Muscle layer of duodenum (tissue), 2 donors: ENCODE results near the gene VPS35.

Source experiments
- H3K27ac ChIP-seq: one replicate; pipeline ENCODE4 v1.7.0; 2013; ENCODE audit warnings: mild to moderate bottlenecking, low read length
- H3K27me3 ChIP-seq: one replicate; pipeline ENCODE4 v1.7.0; 2013; ENCODE audit warnings: low read depth, mild to moderate bottlenecking, control low read depth, low read length
- H3K36me3 ChIP-seq, 2 donors: one replicate each; pipeline ENCODE4 v1.7.0; 2013; ENCODE audit warnings: low read length in 2 of 2, control low read depth in 1 of 2, mild to moderate bottlenecking in 1 of 2; ENCODE audit not compliant: insufficient read depth in 2 of 2, control insufficient read depth in 1 of 2
- H3K4me1 ChIP-seq, 2 donors: one replicate each; pipeline ENCODE4 v1.7.0; 2013; ENCODE audit warnings: low read length in 2 of 2, mild to moderate bottlenecking in 2 of 2, control low read depth in 1 of 2, moderate library complexity in 1 of 2; ENCODE audit not compliant: insufficient read depth in 2 of 2, control insufficient read depth in 1 of 2
- H3K4me3 ChIP-seq, 2 donors: one replicate each; pipeline ENCODE4 v1.7.0; 2013; ENCODE audit warnings: low read length in 2 of 2, low read depth in 1 of 2, mild to moderate bottlenecking in 1 of 2
- H3K9me3 ChIP-seq, 2 donors: one replicate each; pipeline ENCODE4 v1.7.0; 2013; ENCODE audit warnings: low read length in 2 of 2, control low read depth in 1 of 2, mild to moderate bottlenecking in 1 of 2; ENCODE audit not compliant: control insufficient read depth in 1 of 2
- donor health status: healthy.

VPS35 gene

DNA sequence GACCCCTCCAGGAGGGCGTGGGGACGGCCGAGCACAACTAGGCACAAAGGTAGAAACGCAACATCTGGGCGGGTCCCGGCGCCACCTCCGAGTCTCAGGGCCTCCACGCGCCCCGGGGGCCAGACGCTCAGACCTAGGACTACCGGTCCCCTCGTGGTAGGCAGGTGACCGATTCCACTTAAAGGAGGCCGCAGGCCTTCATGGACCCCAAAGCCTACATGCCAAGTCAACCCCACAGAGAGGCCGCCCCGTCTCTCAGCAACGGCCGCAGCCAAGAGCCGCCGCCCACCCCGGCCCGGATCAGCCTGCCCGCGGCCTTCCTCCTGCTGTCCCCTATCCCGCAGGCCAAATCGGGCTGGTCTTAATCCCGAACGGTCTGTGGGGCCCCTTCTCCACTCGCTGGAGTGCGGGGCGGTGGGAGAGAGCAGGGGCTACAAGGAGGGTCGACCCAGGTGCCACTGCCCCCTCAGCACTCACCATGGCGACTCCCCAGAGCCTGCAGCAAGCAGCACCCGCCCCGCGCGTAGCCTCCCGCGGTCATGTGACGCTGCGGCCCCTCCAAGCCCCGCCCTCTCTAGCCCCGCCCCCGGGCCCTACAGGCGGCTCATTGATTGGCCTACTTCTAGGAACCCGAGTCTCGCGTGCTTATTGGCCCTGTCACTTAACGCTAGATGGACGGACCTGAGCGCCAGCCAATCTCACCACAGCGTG, at the start of gene VPS35:
Gene VPS35, minus strand, starts transcription at position 525 of the 711 bp plus-strand sequence. Its CDS starts 45 bp downstream, at position 480.
- H3K27me3 ChIP-seq, result no peaks in the 10 kb centered on the region
- peaks cover 18 to 31% of the 10 kb centered on the region in 2 donors for H3K4me1 ChIP-seq
- peak within 1 kb of the TSS; percentile 93 for H3K27ac ChIP-seq

GRCh38 chr16:46737621-46738214, 48.7 kb upstream of the VPS35 start:
- Histone ChIP-seq H3K36me3 (no peaks in the 10 kb centered on the region), H3K4me3 (no peak overlapping the region), H3K4me1 (no peaks in the 10 kb centered on the region), H3K27me3 (no peaks in the 10 kb centered on the region), H3K9me3 (no peaks in the 10 kb centered on the region), H3K27ac (no peak overlapping the region)

More for the DNA sequence above, at the start of gene VPS35:
- H3K9me3 ChIP-seq, result no peaks in the 10 kb centered on the region
- no peaks in the 10 kb centered on the region for H3K36me3 ChIP-seq
- peak within 1 kb of the TSS; percentile 92 to 95 for H3K4me3 ChIP-seq

- H3K27ac ChIP-seq, result no peak overlapping the region
- H3K9me3 ChIP-seq, result no peaks in the 10 kb centered on the region
- no peaks in the 10 kb centered on the region for H3K27me3 ChIP-seq
- no peaks in the 10 kb centered on the region for H3K36me3 ChIP-seq
- no peak overlapping the region for H3K4me3 ChIP-seq
- no peaks in the 10 kb centered on the region for H3K4me1 ChIP-seq
Measured at GRCh38 chr16:46736695-46737094, 47.7 kb upstream of the VPS35 start.

- Histone ChIP-seq H3K4me1 (no peaks in the 10 kb centered on the region), H3K36me3 (no peaks in the 10 kb centered on the region), H3K9me3 (no peaks in the 10 kb centered on the region), H3K4me3 (no peak overlapping the region), H3K27me3 (no peaks in the 10 kb centered on the region), H3K27ac (no peak overlapping the region)
Measured at GRCh38 chr16:46733319-46733830, 44.4 kb upstream of the VPS35 start.

GRCh38 chr16:46732561-46732960, 43.6 kb upstream of the VPS35 start:
- Histone ChIP-seq H3K4me3 (no peak overlapping the region), H3K36me3 (no peaks in the 10 kb centered on the region), H3K27ac (no peak overlapping the region), H3K4me1 (no peaks in the 10 kb centered on the region), H3K9me3 (no peaks in the 10 kb centered on the region), H3K27me3 (no peaks in the 10 kb centered on the region)

- no peaks in the 10 kb centered on the region for H3K36me3 ChIP-seq
- H3K4me3 ChIP-seq, result no peak overlapping the region
- no peaks in the 10 kb centered on the region for H3K27me3 ChIP-seq
- H3K4me1 ChIP-seq, result no peaks in the 10 kb centered on the region
- no peaks in the 10 kb centered on the region for H3K9me3 ChIP-seq
- no peak overlapping the region for H3K27ac ChIP-seq
Measured at GRCh38 chr16:46731691-46732555, 42.9 kb upstream of the VPS35 start.

DNA sequence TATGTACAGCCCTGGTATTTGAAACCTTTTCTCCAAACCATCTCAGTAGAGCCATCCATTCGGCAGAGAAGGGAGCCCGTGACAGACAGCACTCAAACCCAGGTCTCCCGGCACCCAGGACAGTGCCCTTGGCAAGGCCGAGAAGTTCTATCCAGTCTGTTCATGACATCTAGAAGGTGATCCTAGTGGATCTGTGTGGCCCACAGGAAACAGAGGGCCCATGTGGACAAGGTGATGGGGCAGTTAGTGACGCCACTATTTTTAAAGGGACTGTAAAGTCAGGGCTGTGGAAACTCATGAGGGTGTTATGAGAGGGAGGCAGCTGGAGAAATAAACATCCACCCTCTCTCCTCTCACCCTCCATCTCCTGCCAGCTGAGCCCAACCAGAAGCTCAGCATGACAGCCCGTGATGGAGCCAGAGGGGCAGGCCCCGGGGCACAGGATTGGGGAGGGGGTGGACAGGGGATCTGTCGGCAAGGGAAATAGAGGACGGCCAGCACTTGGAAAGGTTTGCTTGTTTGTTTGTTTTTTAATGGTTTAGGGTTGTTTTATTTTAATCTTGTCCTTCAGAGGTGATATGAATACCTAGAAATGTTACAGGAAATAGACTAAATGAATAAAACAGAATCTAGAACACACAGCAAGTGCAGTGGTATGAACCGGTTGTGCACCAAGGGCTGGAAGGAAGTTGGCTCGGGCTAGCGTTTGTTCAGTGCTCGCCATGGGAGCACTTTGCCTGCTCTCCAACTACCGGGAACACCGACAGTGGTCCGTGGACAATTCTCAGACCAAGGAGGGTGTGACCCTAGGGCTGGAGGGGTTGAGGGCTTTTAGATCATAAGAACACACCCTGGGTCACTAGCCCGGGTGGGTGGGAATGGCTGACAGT, 42.1 kb upstream of the VPS35 start:
- no peaks in the 10 kb centered on the region for H3K9me3 ChIP-seq
- H3K4me1 ChIP-seq, result no peaks in the 10 kb centered on the region
- no peak overlapping the region for H3K4me3 ChIP-seq
- H3K27ac ChIP-seq, result no peak overlapping the region
- no peaks in the 10 kb centered on the region for H3K36me3 ChIP-seq
- no peaks in the 10 kb centered on the region for H3K27me3 ChIP-seq

GRCh38 chr16:46730126-46730525, 41.1 kb upstream of the VPS35 start:
- Histone ChIP-seq H3K9me3 (peaks cover 0 to 2% of the 10 kb centered on the region in 2 donors), H3K4me3 (no peak overlapping the region), H3K36me3 (no peaks in the 10 kb centered on the region), H3K4me1 (no peaks in the 10 kb centered on the region), H3K27me3 (no peaks in the 10 kb centered on the region), H3K27ac (no peak overlapping the region)

DNA sequence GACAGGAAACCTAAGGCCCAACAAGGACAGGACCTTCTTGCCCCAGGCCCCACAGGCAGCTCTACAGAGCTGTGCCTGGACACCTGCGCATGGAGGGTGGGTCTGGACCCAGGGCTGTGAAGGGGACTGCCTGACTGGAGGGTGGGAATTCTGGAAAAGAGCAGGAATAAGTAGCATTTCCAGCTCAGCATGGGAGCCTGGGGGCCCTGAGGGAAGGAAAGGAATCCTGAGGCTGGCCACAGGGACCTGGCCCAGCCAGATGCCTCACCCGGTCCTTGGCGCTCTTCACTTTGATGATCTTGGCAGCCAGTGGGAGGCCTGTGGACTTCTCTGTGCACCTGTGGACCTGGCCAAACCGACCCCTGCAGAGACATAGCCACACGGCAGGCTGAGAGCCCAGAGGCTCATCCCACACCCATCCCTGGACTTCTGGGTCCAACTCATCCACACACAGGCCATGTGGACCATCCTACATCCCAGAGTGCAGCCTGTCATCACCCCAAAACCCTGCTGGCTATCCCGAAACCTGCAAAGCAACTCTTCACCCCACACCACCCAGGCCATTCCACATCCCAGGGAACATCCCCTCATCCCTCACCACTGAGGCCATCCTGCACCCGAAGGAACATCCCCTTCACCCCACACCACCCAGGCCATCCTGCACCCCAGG, 40.5 kb upstream of the VPS35 start:
- H3K4me1 ChIP-seq, result no peaks in the 10 kb centered on the region
- no peaks in the 10 kb centered on the region for H3K36me3 ChIP-seq
- H3K9me3 ChIP-seq, result peaks cover 0 to 3% of the 10 kb centered on the region in 2 donors
- H3K4me3 ChIP-seq, result no peak overlapping the region
- no peak overlapping the region for H3K27ac ChIP-seq
- no peaks in the 10 kb centered on the region for H3K27me3 ChIP-seq

- H3K9me3 ChIP-seq, result peaks cover 0 to 3% of the 10 kb centered on the region in 2 donors
- no peak overlapping the region for H3K27ac ChIP-seq
- H3K36me3 ChIP-seq, result no peaks in the 10 kb centered on the region
- H3K4me3 ChIP-seq, result no peak overlapping the region
- no peaks in the 10 kb centered on the region for H3K4me1 ChIP-seq
- no peaks in the 10 kb centered on the region for H3K27me3 ChIP-seq
Measured at GRCh38 chr16:46728806-46729205, 39.8 kb upstream of the VPS35 start.
